Mesenchymal stem cell (in vitro differentiated cells and primary cell): ENCODE data around the gene RYK. TPM values are rescaled to one million over a fixed set of nuclear protein-coding genes. Genes with fewer than 3 reads are reported as not detected.
A peak's percentile ranks its signal among the peaks of the same experiment; 100 is the strongest.

Experiments
- DNase-seq: peaks from one replicate; pipeline ENCODE4 v3.0.0-alpha.2; 2013
- H2AFZ ChIP-seq: one replicate; pipeline ENCODE4 v1.6.1; 2013; ENCODE audit warnings: low read depth, mild to moderate bottlenecking, control low read depth, inconsistent platforms, low read length, moderate library complexity
- H2AK5ac ChIP-seq: 2 replicates; pipeline ENCODE4 v1.6.1; 2013; ENCODE audit warnings: low read length, moderate library complexity, mild to moderate bottlenecking, inconsistent platforms; ENCODE audit not compliant: severe bottlenecking
- H2BK120ac ChIP-seq: one replicate; pipeline ENCODE4 v1.6.1; 2013; ENCODE audit warnings: low read depth, mild to moderate bottlenecking, inconsistent platforms, low read length, moderate library complexity
- H2BK12ac ChIP-seq, 2 experiments: one replicate each; pipeline ENCODE4 v1.6.1; 2013; ENCODE audit warnings: inconsistent platforms in 2 of 2, low read length in 2 of 2, mild to moderate bottlenecking in 2 of 2, moderate library complexity in 2 of 2, control low read depth in 1 of 2
- H2BK15ac ChIP-seq: one replicate; pipeline ENCODE4 v1.6.1; 2013; ENCODE audit warnings: mild to moderate bottlenecking, low read depth, inconsistent platforms; ENCODE audit not compliant: poor library complexity, severe bottlenecking
- H2BK5ac ChIP-seq: 2 replicates; pipeline ENCODE4 v1.6.1; 2013; ENCODE audit warnings: low read depth, mild to moderate bottlenecking, low read length, control low read depth, inconsistent platforms; ENCODE audit not compliant: poor library complexity, severe bottlenecking
- H3K14ac ChIP-seq, 2 experiments: one replicate each; pipeline ENCODE4 v1.6.1; 2013; ENCODE audit warnings: inconsistent platforms in 2 of 2, low read length in 2 of 2, control low read depth in 1 of 2, mild to moderate bottlenecking in 1 of 2, moderate library complexity in 1 of 2
- H3K18ac ChIP-seq, 2 experiments: one replicate each; pipeline ENCODE4 v1.6.1; 2013; ENCODE audit warnings: inconsistent platforms in 2 of 2, low read length in 2 of 2, control low read depth in 1 of 2, low read depth in 1 of 2, mild to moderate bottlenecking in 1 of 2
- H3K23ac ChIP-seq, 2 experiments: one replicate each; pipeline ENCODE4 v1.6.1; 2013; ENCODE audit warnings: inconsistent platforms in 2 of 2, low read length in 2 of 2, mild to moderate bottlenecking in 2 of 2, moderate library complexity in 2 of 2, control low read depth in 1 of 2
- H3K27ac ChIP-seq: 2 replicates; pipeline ENCODE4 v1.5.1; 2013; ENCODE audit warnings: mild to moderate bottlenecking, moderate library complexity, low read length, control low read depth, inconsistent platforms; ENCODE audit not compliant: poor library complexity, severe bottlenecking
- H3K27me3 ChIP-seq, 2 experiments: 2 replicates each; pipeline versions ENCODE4 v1.6.1 to v1.7.0; 2013; ENCODE audit warnings: low read length in 2 of 2, mild to moderate bottlenecking in 2 of 2, moderate library complexity in 2 of 2, control low read depth in 1 of 2, inconsistent platforms in 1 of 2; ENCODE audit not compliant: control insufficient read depth in 1 of 2, insufficient read depth in 1 of 2
- H3K36me3 ChIP-seq, 2 experiments: 2 replicates each; pipeline versions ENCODE4 v1.6.1 to v1.7.0; 2013; ENCODE audit warnings: low read length in 2 of 2, control low read depth in 1 of 2, inconsistent platforms in 1 of 2, low read depth in 1 of 2, mild to moderate bottlenecking in 1 of 2; ENCODE audit not compliant: insufficient read depth in 2 of 2, control insufficient read depth in 1 of 2
- H3K4ac ChIP-seq, 2 experiments: one replicate each; pipeline ENCODE4 v1.6.1; 2013; ENCODE audit warnings: inconsistent platforms in 2 of 2, low read length in 2 of 2, mild to moderate bottlenecking in 2 of 2, moderate library complexity in 2 of 2, control low read depth in 1 of 2, low read depth in 1 of 2
- H3K4me1 ChIP-seq: 2 replicates; pipeline ENCODE4 v1.6.1; 2013; ENCODE audit warnings: low read depth, low read length, control low read depth; ENCODE audit not compliant: control insufficient read depth, insufficient read depth
- H3K4me2 ChIP-seq: 2 replicates; pipeline ENCODE4 v1.6.1; 2013; ENCODE audit warnings: low read length, mild to moderate bottlenecking, inconsistent platforms; ENCODE audit not compliant: poor library complexity, severe bottlenecking
- H3K4me3 ChIP-seq, 2 experiments: 2 replicates each; pipeline versions ENCODE4 v1.5.1 to v1.7.0; 2013; ENCODE audit warnings: low read length in 2 of 2, mild to moderate bottlenecking in 2 of 2, control low read depth in 1 of 2, low read depth in 1 of 2; ENCODE audit not compliant: insufficient read depth in 1 of 2
- H3K79me1 ChIP-seq: replicated peaks from 2 replicates; pipeline ENCODE4 v1.6.1; 2013; ENCODE audit warnings: mild to moderate bottlenecking, control low read depth, low read length, inconsistent platforms; ENCODE audit not compliant: poor library complexity, severe bottlenecking
- H3K9ac ChIP-seq: 2 replicates; pipeline ENCODE4 v1.7.0; 2013; ENCODE audit warnings: mild to moderate bottlenecking, low read length, moderate library complexity
- H3K9me3 ChIP-seq: 2 replicates; pipeline ENCODE4 v1.7.0; 2013; ENCODE audit warnings: mild to moderate bottlenecking, low read length; ENCODE audit not compliant: control insufficient read depth
- H4K8ac ChIP-seq: one replicate; pipeline ENCODE4 v1.6.1; 2013; ENCODE audit warnings: inconsistent platforms, mild to moderate bottlenecking, low read length, moderate library complexity
- H4K91ac ChIP-seq: one replicate; pipeline ENCODE4 v1.6.1; 2013; ENCODE audit warnings: mild to moderate bottlenecking, low read length, inconsistent platforms
- WGBS: methylation state at CpG from one replicate; pipeline ENCODE4 v1.1.7; 2013; ENCODE audit warnings: mixed read lengths; 5-methylcytosine and 5-hydroxymethylcytosine counted together
- polyA plus RNA-seq, 2 experiments: library from polyadenylated mRNA; stranded (reverse); fragments of 200-250 nt; gene quantifications; one replicate each; pipeline ENCODE4 v1.2.3, GENCODE V29; 2013

Gene RYK
- polyA plus RNA-seq (2013, experiment 1 of 2) = 44.0 TPM
- polyA plus RNA-seq (2013, experiment 2 of 2) = 43.8 TPM

DNA sequence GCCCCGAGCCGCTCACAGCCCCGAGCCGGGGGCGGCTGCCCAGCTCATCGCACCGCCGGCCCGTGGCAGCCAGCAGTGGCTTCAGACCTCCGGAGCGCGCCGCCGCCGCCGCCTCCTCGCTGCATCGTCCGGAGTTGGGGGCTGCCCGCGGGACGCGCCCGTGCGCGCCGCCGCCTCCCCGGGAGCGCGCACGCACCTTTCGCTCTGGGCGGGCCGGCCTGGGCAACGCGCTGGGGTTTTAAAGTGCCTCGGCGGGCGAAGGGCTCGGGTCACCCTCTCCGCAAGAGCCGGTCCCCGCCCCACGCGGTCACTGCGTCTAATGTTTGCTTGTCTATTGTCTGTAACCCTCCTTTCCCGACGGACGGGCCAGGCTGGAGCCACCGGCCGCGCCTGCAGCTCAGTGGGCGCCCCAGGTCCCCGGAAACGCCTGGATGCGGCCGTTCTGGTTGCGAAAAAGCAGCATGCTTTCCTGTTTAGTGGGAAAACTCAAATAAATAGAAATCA, at the start of gene RYK:
RYK (minus strand) TSS at position 143 of the 504 bp plus-strand sequence. CDS start 205 bp downstream, outside the sequence.
- peak; percentile 69 for DNase-seq
- H3K18ac ChIP-seq = peak within 1 kb of the TSS; percentile 97 to 99
- H3K27me3 ChIP-seq = no peaks in the 10 kb centered on the region
- H3K23ac ChIP-seq = peak within 1 kb of the TSS in 1 of 2 experiments; percentile 91
- H3K4me2 ChIP-seq = peak within 1 kb of the TSS; percentile 85
- peak within 1 kb of the TSS; percentile 81 for H2BK5ac ChIP-seq
- H3K4ac ChIP-seq = peak within 1 kb of the TSS; percentile 87 to 98
- peak within 1 kb of the TSS; percentile 90 for H3K9ac ChIP-seq
- peaks cover 11% of the 10 kb centered on the region for H3K4me1 ChIP-seq
- peak within 1 kb of the TSS; percentile 77 for H2BK15ac ChIP-seq
- H2AFZ ChIP-seq = peak within 1 kb of the TSS; percentile 88
- H3K9me3 ChIP-seq = no peaks in the 10 kb centered on the region
- peak within 1 kb of the TSS; percentile 88 for H2BK120ac ChIP-seq
- peak within 1 kb of the TSS; percentile 97 for H4K8ac ChIP-seq
- H2BK12ac ChIP-seq = peak within 1 kb of the TSS in 1 of 2 experiments; percentile 59
- WGBS = under 1% methylated on average over 47 of the region's 59 CpGs
- H3K14ac ChIP-seq = peak within 1 kb of the TSS; percentile 89 to 97
- no peak within 1 kb of the TSS for H2AK5ac ChIP-seq
- peak within 1 kb of the TSS; percentile 81 for H3K27ac ChIP-seq
- H3K4me3 ChIP-seq = peak within 1 kb of the TSS; percentile 88 to 96
- no peaks in the 10 kb centered on the region for H3K36me3 ChIP-seq
- peak within 1 kb of the TSS; percentile 46 for H4K91ac ChIP-seq
- H3K79me1 ChIP-seq = no peaks in the 10 kb centered on the region

DNA sequence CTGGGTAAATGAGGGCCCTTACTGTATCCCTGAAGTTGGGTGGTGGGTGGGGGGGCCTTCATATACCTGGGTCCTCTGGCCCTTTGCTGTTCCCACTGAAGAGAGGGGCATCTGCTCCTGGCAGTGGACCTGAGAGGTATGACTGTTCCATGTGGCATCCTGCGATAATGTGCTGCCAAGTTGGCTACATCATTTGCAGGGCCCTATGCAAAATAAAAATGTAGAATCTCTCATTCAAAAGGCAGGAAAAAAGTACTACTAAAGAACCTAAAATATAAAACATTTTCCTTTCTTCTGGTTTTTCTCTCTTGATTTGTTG, 49.2 kb upstream of the RYK start:
- Histone ChIP-seq H2BK5ac (no peak overlapping the region), H2BK15ac (no peak overlapping the region), H3K14ac (no peak overlapping the region)

DNA sequence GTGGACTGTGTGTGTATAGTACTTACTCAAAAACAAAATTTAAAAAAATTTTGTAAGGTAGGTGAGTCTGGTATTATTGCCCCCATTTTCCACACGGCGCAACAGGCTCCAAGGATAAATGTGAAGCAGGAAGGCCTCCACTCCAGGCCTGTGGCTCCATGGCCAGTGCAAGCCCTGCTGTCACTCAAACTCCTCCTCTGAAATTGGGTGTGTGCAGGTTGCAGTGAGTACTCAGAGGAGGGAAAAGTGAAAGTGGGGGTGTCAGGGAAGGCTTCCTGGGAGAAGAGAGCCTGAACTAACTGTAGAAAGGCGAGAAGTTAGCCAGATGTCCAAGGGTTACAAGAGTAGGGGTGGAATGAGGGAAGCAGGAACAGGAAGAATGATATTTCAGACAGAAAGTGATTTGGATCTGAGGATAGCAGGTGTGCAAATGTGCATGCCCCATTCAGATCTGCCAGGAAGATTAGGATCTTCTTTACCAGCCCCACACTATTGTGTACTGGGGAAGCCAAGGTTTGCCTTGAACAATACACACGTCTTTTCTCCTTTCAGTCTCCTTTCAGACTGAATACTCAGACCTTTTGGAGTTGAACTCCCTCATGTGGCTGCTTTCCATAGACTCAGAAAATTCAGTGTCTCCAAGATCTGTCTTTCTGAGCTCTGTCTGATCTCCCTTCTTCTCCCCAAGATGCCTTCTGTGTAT, 48.7 kb upstream of the RYK start:
- Histone ChIP-seq H3K9me3 (peaks cover 4% of the 10 kb centered on the region), H2AK5ac (no peak overlapping the region), H3K18ac (peak overlapping the region in 1 of 2 experiments; percentile 49), H3K36me3 (no peaks in the 10 kb centered on the region), H3K4me2 (no peak overlapping the region), H3K4me1 (no peaks in the 10 kb centered on the region), H2BK12ac (no peak overlapping the region), H3K27ac (no peak overlapping the region), H2AFZ (peak overlapping the region; percentile 54), H4K8ac (peak overlapping the region; percentile 19), H3K27me3 (no peaks in the 10 kb centered on the region), H3K9ac (peak overlapping the region; percentile 44), H3K14ac (no peak overlapping the region), H3K4me3 (no peak overlapping the region), H2BK15ac (no peak overlapping the region), H2BK120ac (no peak overlapping the region), H2BK5ac (no peak overlapping the region), H3K79me1 (no peaks in the 10 kb centered on the region), H4K91ac (no peak overlapping the region), H3K23ac (no peak overlapping the region), H3K4ac (no peak overlapping the region)
- no peak for DNase-seq
- WGBS = 82% methylated on average over 4 of the region's 4 CpGs

More for the DNA sequence above, 49.2 kb upstream of the RYK start:
- whole genome bisulfite sequencing = 100% methylated on average over 1 of the region's 1 CpG
- no peak overlapping the region for H3K4me3 ChIP-seq
- no peak overlapping the region for H3K27ac ChIP-seq
- H3K18ac ChIP-seq = no peak overlapping the region
- no peaks in the 10 kb centered on the region for H3K27me3 ChIP-seq
- H3K4me2 ChIP-seq = no peak overlapping the region
- peak overlapping the region; percentile 44 for H3K9ac ChIP-seq
- DNase-seq = no peak
- H2AK5ac ChIP-seq = no peak overlapping the region
- no peak overlapping the region for H3K23ac ChIP-seq
- no peak overlapping the region for H2AFZ ChIP-seq
- no peak overlapping the region for H3K4ac ChIP-seq
- no peaks in the 10 kb centered on the region for H3K36me3 ChIP-seq
- H4K91ac ChIP-seq = no peak overlapping the region
- H3K79me1 ChIP-seq = no peaks in the 10 kb centered on the region
- no peak overlapping the region for H2BK12ac ChIP-seq
- no peak overlapping the region for H4K8ac ChIP-seq
- peaks cover 4% of the 10 kb centered on the region for H3K9me3 ChIP-seq
- H3K4me1 ChIP-seq = no peaks in the 10 kb centered on the region
- H2BK120ac ChIP-seq = no peak overlapping the region

DNA sequence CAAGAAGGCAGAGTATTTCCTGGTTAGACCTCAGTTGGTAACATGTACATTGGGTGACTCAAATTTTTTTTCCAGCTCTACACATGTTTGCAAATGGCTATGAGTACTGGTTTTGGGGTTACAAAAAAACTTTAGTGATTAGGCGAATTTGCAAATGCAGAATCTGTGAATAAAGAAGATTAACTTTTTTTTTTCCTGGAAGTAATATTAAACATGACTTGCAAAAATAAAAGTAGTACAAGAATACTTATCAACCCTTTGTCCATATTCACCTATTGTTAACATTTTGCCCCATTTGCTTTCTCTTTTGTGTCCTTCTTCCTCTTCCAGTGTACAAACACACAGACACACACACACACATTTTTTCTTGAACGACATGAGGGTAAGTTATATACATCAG, 47.6 kb upstream of the RYK start:
- DNase-seq = no peak
- no peak overlapping the region for H3K27ac ChIP-seq
- H3K14ac ChIP-seq = no peak overlapping the region
- H3K23ac ChIP-seq = no peak overlapping the region
- H3K36me3 ChIP-seq = no peaks in the 10 kb centered on the region
- no peak overlapping the region for H4K91ac ChIP-seq
- 100% methylated on average over 1 of the region's 2 CpGs for WGBS
- no peak overlapping the region for H3K4me2 ChIP-seq
- no peak overlapping the region for H2AK5ac ChIP-seq
- H3K9me3 ChIP-seq = peaks cover 4% of the 10 kb centered on the region
- no peak overlapping the region for H3K9ac ChIP-seq
- no peaks in the 10 kb centered on the region for H3K4me1 ChIP-seq
- H2BK15ac ChIP-seq = no peak overlapping the region
- no peak overlapping the region for H3K4ac ChIP-seq
- no peaks in the 10 kb centered on the region for H3K27me3 ChIP-seq
- H3K79me1 ChIP-seq = no peaks in the 10 kb centered on the region
- no peak overlapping the region for H2AFZ ChIP-seq
- H3K18ac ChIP-seq = no peak overlapping the region
- H3K4me3 ChIP-seq = no peak overlapping the region
- H2BK5ac ChIP-seq = no peak overlapping the region
- no peak overlapping the region for H4K8ac ChIP-seq
- no peak overlapping the region for H2BK12ac ChIP-seq
- no peak overlapping the region for H2BK120ac ChIP-seq
